ENCODE measurements around the gene C8A.

Gene C8A

DNA sequence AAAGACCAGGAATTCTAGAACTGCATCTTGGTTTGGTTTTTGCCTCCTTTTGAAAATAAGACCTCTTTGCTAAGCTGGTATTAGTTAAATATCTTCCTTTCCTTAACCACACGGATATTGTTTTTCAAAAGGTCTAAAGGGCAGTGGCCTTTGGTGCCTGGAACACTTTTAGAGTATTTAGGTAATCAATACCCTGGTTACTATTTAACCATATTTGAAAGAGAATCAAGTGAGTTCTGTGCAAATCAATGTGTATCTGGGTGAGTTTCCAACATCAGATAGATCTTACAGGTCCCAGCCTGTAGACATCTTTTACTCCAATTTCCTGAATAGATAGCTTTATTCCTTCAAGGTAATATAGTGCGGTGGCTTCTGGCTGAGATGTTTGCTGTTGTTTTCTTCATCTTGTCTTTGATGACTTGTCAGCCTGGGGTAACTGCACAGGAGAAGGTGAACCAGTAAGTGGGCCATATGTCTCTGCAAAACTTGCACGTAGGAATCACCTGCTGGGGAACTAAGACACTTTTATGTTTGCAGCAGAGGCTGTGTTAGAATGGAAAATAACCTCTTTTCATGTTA, at the start of gene C8A:
TSS of gene C8A (plus strand) at position 277 of the 579 bp plus-strand sequence. CDS start at position 382, 105 bp downstream.
- no peak for ATAC-seq

DNA sequence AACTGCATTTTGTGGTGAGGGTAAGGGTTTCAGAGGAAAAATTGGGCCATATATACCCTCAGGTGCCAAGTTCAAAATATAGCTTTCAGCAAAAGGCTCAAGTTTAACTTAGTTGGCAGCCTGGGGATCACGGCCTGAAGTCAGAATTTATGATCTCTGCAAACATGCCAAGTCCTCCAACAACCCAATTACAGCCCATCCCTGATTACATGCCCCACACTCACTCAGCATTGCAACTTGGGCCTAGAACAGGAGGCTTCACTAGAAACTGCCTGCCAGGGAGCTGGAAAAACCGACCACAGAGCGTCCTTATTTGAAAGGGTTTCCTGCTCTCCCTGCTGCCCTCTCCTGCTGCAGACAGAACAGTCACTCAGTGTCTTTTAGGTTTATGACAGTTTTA, 47.8 kb upstream of the C8A start:
- DNase-seq (no peak), ATAC-seq (no peak)

More for the DNA sequence above, at the start of gene C8A:
- no peak for DNase-seq

DNA sequence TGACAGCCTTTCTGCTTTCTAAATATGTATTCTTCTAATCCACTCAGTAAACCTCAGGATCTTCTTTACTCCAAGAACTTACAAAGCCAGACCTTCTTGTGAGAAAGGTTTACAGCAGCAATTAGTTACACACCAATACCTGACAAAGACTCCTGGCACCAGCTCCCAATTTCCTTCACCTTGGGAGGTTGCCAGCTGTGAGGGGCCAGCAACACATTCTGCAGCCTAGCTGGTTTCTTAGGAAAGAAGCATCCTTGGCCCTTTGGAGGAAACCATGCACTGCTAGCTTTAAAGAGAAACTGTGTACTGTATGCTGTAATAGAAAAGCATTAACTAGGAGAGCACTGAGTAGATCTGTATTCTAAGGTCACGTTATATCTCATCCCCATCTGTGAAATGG, 46.2 kb upstream of the C8A start:
- DNase-seq (no peak), ATAC-seq (no peak)

DNA sequence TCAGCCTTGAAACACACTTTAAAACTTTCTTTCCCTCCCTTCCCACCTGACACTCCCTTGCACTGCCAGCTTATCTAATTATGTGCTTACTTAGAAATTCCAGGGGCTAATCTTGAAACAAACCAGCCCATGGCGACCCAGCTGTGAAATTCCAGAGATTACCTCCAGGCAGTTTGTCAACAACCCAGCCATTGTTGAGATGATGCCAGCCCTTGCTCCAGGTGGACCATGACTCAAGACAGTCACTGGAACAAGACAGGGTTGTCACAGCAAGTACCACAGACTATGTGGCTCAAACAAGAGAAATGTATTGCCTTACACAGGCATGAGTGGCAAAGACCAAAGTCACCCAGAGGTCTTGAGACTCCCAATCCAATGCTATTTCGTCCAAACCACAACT, 43.3 kb upstream of the C8A start:
- DNase-seq (no peak), ATAC-seq (no peak)

DNA sequence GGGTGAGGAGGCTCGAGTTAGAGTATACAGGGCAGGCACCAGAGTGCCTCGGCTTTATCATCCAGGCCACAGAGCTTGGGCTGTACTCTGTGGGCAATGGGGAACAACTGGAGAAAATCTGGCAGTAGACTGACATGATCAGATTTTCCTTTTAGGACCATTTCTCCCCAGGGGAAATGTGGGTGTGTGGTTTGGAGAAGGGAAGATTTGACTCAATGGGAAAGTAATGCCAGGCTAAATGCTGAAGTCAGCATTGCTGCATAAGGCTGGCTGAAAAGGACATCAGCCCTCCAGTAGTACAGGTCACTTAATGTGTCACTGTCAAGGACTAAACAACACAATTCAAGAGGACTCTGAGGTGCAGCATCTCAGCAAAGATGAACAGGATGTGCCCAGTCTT, 40.4 kb upstream of the C8A start:
- ATAC-seq, result no peak
- no peak for DNase-seq

DNA sequence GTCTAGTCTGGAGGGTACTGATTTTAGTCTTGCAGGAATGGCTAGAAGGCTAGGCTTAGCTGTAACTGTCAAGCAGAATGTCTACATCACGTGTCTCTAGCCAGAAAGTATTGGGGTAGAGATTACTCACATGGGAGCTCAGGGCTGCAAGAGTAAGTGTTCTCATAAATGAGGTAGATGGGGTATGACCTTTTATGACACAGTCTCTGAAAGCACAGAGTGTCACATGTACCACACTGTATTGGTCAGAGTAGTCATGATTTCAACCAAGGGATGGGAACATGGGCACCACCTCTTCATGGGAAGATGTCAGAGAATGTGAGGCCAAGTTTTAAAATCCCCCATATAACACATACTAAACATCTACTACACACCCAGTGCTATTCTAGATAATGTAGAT, 38.3 kb upstream of the C8A start:
- ATAC-seq (no peak), DNase-seq (no peak)

DNA sequence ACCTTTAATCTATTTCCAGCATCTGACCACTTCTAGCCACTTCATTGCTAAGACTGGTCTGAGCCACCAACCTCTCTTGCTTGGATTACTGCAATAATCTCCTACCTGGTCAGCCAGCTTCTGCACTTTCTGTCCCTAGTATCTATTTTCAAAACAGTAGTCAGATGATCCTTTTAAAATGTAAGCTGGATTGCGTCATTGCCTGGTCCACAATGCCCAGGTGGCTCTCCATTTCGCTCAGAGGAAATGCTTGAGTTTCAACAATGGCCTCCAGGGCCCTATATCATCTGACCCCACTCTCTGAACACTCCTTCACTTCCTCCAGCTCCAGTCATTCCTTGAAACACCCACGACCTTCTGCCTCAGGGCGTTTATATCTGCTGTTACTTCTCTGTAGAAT, 37.7 kb upstream of the C8A start:
- ATAC-seq, result no peak
- DNase-seq, result no peak

DNA sequence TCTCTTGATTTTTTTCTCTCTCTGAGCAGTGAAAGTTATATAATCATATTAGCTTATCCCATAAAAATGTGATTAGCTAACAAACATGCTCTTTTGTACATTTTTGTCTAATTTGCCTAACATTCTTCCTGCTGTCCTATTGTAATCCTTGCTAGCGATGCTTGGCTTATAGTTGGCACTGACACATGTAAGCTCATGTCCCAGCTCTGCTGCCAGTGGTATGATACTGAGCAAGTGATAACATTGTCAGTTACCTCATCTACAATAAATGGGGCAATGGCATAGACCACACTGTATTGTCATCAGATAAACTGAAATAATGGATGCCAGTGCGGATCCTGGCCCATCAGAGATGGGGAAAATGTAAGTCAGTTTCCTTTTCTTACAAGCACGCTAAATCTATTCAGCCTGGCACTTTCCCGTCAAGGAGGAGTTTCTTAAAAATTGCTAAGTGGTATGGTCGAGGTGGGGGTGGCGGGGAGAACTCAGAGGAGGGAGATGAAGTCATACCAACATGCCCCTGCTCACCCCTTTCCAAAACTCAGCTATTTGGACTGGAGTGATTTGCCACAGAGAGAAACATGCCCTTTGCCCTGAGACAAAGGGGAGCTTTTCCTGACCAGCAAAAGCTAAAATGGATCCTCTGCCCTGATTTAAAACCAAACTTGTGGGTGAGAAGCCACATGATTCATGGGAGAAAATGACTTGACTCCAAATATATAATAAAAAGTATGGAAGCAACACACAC, 36.7 kb upstream of the C8A start:
- ATAC-seq, result no peak
- DNase-seq, result no peak

DNA sequence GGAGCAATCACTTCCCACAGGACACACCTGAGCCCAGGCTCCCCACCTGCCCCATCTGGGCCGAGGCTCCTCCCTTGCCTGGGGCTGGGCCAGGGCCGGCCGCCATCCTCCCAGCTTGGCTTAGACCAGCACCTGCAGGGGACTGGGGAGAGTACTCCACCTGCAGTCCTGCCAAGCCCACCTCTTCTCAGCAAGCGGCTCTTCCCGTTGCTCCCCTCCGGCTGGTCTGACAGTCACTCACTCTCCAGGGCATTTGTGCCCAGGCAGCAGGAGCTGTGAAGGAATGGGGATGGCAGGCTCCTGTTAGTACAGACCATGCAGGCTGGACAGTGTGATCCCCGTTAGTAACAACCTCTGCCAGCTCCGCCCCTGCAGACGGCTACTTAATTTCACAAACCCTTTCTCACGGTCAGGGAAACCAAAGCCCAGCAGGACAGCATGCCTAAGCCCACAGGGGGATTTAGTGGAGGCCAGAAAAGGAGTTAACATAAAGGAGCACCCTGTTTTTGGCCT, 35.2 kb upstream of the C8A start, which contains the start of gene FYB2:
TSS of gene FYB2 (minus strand) at position 18 of the 513 bp plus-strand sequence. CDS start 114 bp downstream, outside the sequence.
- DNase-seq (no peak), ATAC-seq (peak; percentile 29)

DNA sequence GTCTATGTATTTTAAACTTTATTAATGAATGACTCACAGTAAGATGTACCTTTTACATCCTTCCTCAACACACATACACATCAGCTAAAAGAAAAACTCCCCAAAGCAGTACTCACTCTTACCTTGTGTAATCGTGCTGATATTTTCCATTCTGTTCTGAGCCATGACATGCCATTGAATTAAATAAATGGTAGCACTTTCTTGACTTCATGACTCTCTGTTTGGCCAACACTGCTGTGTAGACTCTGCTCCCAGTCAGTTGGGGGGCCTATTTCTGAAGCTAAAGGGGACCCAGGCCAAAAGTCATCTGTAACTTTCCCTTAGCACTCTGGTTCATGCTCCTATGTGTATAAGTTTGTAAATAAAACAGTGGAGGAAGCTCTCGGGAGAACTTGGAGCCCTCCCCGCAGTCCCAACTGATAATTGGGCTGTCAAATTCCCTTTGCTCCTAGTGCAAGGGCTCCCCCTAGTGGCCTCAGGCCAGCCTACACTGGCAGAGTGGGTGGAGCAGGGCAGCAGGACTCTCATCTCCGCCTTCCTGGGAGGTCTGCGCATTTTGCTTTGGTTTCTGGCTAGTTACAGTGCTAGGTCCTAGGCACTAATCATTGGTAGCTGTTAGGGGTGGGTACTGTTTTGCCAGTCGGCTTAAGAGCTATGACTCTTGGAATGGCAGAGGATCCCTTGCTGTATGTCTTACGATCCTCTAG, 33.7 kb upstream of the C8A start:
- DNase-seq (peak; percentile 84), ATAC-seq (peak; percentile 72)

DNA sequence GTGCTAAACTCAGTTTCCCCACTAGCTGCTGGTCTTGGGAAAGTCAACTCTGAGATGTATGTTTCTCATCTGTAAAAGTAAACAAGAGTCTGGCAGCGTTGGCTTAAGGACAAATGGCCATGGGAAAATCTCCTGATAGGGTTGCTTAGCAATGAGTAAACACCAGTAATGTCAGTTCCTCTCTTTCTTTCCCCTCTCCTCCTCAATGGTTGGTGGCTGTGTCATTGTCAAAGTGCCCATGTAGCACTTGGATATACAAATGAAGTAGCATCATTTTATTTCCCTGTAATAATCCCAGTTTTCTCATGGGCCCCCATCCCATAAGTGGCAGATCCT, 33.2 kb upstream of the C8A start:
- no peak for ATAC-seq
- DNase-seq, result no peak

DNA sequence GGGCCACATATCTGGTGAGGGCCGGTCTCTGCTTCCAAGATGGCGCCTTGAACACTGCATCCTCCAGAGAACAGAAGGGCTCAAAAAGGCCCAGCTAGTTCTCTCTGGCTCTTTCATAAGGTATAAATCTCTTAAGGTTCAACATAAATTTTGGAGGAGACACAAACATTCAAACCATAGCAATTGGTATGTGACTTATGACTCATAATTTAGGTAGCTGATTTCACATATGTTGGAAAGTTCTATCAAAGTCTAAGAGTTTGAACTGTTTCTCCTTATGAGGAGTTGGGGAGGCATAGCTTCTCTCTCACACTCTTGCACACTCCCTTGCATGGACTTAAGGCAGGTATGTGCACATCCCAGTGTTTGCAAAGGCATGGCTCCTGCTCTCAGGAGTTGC, 30.3 kb upstream of the C8A start:
- DNase-seq, result no peak
- ATAC-seq, result no peak

DNA sequence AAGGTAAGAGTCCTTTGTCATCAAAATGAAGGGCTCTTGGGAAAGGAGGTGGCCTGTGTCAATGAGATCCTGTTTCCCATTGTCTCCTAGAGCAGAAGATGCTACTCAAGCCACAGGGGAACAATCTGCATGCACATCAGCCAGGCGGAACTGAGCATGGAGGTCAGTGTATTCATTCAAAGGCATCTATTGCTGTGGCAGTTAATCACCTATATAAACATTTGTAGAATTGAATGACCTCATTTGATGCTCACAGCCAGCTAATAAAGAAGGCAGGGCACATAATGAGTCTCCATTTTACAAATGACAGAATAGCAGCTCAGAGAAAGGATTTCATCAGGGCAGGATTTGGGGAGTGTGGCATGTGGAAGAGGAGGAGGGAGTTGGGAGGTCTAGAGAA, 29.7 kb upstream of the C8A start:
- DNase-seq (no peak), ATAC-seq (no peak)

DNA sequence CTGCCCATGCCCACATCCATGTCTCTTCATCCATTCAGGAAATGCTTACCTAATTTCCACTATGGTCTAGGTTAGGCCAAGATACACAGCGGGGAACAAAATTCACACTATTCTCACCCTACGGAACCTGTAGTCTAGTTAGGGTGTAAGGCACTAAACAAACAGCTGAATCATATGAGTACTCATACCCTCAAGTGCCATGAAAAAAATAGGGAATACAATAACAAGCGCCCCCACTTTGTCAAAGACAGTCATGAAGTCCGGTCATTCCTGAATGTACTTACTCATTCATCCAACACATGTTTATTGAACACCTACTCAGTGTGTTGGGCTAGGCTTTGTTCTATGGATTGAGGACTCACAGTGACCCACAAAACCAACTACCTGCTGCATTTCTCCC, 29.2 kb upstream of the C8A start:
- no peak for ATAC-seq
- no peak for DNase-seq

DNA sequence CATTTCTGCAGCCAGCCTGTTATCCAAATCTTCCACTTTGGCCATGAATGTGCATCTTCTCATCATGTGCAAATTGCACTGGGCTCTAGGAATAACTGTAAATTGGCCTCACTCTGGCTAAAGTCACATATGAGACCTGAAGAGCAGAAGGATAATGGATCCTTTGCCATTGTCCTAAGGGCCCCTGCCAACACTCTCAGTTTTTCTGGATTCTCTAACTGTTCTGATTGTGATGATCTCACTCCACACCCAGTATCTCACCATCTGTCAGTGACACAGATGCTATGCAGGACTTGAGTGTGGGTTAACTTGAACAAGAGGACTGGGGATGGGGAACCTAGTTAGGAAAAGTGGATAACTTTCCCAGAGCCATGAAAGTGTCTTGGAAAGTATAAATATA, 26.9 kb upstream of the C8A start:
- DNase-seq, result no peak
- no peak for ATAC-seq

DNA sequence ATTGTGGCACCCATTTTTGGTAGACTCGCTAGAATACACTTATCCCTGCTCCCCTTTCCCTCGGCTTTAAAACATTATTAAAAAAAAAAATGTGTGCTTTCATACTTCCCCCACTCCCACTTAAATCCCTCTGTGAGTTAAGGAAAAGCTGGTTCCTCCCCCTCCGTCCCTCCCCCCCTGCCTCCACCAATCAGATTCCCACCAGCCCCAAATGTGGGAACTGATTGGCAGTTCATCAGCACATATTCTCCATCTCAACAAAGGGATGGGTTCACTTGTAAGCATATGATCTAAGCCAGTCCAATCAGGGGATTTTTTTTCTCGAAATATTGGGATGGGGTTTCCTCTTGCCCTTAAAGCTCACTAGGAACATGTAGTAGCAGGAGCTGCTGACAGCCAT, 24.5 kb upstream of the C8A start:
- no peak for ATAC-seq
- DNase-seq, result no peak

DNA sequence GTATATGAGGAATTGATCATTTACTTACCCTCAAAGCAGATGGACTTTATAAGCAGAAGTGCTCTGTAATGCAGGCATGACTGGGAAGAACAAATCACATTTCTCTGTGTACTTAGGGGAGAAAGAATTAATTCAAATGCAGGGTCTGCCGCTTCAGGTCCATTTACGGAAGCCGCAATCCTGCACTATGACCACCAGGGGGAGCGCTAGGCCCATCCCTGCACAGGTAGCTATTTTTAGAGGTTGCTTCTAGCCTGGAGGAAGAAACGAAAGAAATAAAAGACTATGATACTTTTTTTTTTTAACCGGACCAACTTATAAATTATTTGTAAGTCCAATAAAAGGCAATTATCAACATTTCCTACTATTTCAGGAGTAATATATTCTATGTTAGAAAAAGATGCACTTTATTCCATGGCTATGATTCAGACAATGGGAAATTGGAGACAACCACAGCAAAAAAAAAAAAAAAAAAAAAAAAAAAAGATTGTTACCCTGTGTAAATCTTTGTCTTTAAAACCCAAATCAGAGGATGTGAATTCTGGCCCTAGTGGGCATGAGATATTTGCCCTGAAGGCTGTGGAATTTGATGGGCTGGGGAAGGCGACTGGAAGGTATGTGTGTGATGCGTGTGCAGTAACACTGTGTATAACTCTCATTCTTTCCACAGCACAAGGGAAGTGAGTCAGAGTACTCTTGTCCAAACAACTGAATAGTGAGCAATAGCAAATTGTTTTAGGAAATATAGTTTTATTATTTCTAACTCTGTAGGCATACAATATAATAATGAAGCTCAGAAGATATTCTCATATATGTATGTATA, 22.5 kb upstream of the C8A start:
- peak; percentile 61 for ATAC-seq
- peak; percentile 66 for DNase-seq

DNA sequence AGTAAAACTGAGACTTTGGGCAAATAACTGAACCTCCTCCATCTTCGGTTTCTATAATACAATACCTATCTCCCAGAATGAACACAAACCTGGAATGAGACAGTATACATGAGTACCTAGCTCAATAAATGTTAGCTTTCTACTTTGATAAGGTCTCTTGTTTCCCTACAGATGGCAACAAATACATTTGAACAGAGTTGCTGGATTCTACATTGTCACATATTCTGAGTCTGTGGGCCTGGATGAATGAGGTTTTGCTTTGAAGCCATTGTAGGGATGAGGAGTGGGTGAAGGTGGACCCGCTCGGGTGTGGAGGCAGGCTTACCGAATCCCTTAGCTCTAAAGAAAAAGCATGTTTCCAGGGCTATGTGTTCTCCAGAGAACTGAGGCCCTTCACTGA, 21.5 kb upstream of the C8A start:
- DNase-seq (no peak), ATAC-seq (no peak)

DNA sequence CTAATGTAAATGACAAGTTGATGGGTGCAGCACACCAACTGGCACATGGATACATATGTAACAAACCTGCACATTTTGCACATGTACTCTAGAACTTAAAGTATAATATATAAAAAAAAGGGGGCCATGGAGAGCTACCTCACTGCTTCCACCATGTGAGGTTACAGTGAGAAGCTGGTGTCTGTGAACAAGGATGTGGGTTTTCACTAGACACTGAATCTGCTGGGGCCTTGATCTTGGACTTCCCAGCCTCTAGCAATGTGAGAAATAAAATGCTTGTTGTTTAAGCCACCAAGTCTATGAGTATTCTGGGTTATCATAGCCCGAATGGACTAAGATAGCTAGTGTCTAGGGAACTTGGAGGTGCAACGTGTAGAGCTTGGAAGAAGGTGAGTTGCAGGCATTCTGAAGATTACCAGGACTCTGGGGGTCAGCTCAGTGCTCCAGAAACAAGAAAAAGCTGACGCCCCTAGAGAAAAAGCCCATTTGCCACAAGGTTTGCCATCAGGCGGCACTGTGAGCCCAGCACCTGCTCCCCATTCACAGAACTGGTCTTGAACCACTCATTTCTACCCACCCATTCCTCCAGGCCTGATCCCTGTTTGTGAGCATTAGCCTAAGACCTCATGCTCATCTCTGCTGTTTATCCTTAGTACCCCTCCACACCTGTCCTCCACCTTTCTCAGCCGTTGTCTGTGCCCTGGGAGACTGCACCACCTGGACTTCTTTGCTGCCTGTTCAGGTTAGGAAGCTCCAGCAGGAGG, 20.3 kb upstream of the C8A start:
- no peak for DNase-seq
- ATAC-seq, result no peak

DNA sequence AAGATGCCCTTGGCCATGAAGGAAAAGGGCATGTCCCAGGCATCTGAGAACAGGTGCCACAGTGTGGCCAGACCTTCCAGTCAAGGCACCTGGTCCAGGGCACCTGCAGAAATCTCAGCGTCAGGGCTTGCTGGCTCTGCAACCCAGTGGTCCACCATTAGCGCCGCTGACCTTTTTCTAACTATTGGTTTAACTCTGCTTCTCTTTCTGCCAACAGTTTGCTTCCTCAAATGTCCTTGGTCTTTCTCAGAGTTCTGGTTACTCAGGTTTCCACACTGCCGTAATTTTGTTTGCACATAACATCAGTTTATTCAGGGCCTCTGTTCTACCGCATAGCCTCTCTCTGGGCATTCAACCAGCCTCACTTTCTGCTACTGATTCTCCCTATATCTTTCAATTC, 18.9 kb upstream of the C8A start:
- DNase-seq (no peak), ATAC-seq (no peak)

DNA sequence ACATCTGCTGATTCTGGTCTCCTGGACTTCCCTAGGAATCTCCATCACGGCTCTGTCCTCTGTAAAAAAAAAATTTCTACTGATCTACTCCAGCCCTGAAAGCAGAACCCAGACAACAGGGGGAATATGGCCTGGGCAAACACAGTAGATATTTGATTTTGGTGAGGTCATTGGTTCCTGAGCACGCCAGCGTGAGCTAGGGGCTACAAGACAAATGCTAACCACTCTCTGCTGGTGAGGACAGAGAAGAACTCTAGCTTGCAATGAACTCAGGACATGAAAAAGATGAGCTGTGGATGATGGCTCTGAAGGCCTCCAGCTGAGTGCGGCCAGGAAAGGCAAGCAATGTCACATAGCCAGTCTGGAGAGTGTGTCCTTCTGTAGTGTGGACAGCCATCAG, 18.2 kb upstream of the C8A start:
- no peak for ATAC-seq
- no peak for DNase-seq
